H1 (cell line): ENCODE results near the gene JPH2. TPM values are rescaled to one million over a fixed set of nuclear protein-coding genes. Genes with fewer than 3 reads are reported as not detected.

Experiments used
- CTCF ChIA-PET: fragments of 300-600 bp; sonication (Branson Sonifier 250); formaldehyde crosslinking; loops from one replicate; lab custom pipeline; 2021; ENCODE audit not compliant: partially characterized antibody; lab: Charles Lee
- POLR2A ChIA-PET: fragments of 300-600 bp; sonication (Branson Sonifier 250); formaldehyde crosslinking; loops from one replicate; lab custom pipeline; 2021; ENCODE audit warnings: inconsistent platforms; ENCODE audit not compliant: partially characterized antibody; lab: Charles Lee
- DNase-seq, 2 experiments: peaks; one replicate each; pipeline versions ENCODE4 v3.0.0 to v3.0.0-alpha.2; 2010 to 2022; ENCODE audit warnings: low spot score in 2 of 2, low read depth in 1 of 2, mixed read lengths in 1 of 2
- FAIRE-seq: peaks from 2 replicates; lab custom pipeline; 2011; peaks lifted over from hg19 to GRCh38; lab: Jason Lieb, UNC
- H2AFZ ChIP-seq: 2 replicates; pipeline ENCODE4 v1.8.1; 2012; ENCODE audit warnings: low read length, inconsistent platforms
- H2AK5ac ChIP-seq: 2 replicates; pipeline ENCODE4 v1.6.1; 2013; ENCODE audit warnings: low read depth, low read length
- H2BK120ac ChIP-seq: replicated peaks from 2 replicates; pipeline ENCODE3; 2013; ENCODE audit warnings: low read depth, low read length, inconsistent platforms
- H2BK12ac ChIP-seq: 2 replicates; pipeline ENCODE4 v1.6.1; 2013; ENCODE audit warnings: low read depth, low read length
- H2BK15ac ChIP-seq: 2 replicates; pipeline ENCODE4 v1.6.1; 2013; ENCODE audit warnings: low read length
- H2BK20ac ChIP-seq: 2 replicates; pipeline ENCODE4 v1.6.1; 2013; ENCODE audit warnings: low read length
- H2BK5ac ChIP-seq: 2 replicates; pipeline ENCODE4 v1.6.1; 2013; ENCODE audit warnings: low read depth, low read length
- H3K14ac ChIP-seq: 2 replicates; pipeline ENCODE4 v1.6.1; 2013; ENCODE audit warnings: inconsistent platforms; ENCODE audit not compliant: insufficient read length
- H3K18ac ChIP-seq: 2 replicates; pipeline ENCODE4 v1.6.1; 2013; ENCODE audit warnings: low read length; ENCODE audit errors: extremely low read depth
- H3K23ac ChIP-seq: 2 replicates; pipeline ENCODE4 v1.6.1; 2013; ENCODE audit warnings: inconsistent platforms; ENCODE audit not compliant: insufficient read length
- H3K23me2 ChIP-seq: 2 replicates; pipeline ENCODE4 v1.6.1; 2013; ENCODE audit warnings: low read depth, low read length
- H3K27ac ChIP-seq: 2 replicates; pipeline ENCODE4 v1.6.1; 2011; ENCODE audit warnings: low read depth, low read length, inconsistent platforms
- H3K27me3 ChIP-seq, 4 experiments: replicated peaks in 1 of 4; 1 replicate in 1 of 4; 2 replicates in 3 of 4; pipeline versions ENCODE4 v1.6.1 to v1.8.1; 2011 to 2013; ENCODE audit warnings: low read length in 3 of 4, mild to moderate bottlenecking in 3 of 4, inconsistent platforms in 2 of 4, mixed read lengths in 2 of 4, moderate library complexity in 1 of 4; ENCODE audit not compliant: control insufficient read depth in 3 of 4, insufficient read depth in 3 of 4; ENCODE audit errors: extremely low read depth in 1 of 4
- H3K36me3 ChIP-seq, 4 experiments: 2 replicates each; pipeline versions ENCODE4 v1.6.1 to v1.8.1; 2011 to 2013; ENCODE audit warnings: mild to moderate bottlenecking in 4 of 4, low read length in 3 of 4, moderate library complexity in 2 of 4, control low read depth in 1 of 4, inconsistent platforms in 1 of 4; ENCODE audit not compliant: insufficient read depth in 4 of 4, control insufficient read depth in 2 of 4
- H3K4ac ChIP-seq: replicated peaks from 2 replicates; pipeline ENCODE3; 2013; ENCODE audit warnings: low read length, low read depth, mixed read lengths, inconsistent platforms; ENCODE audit not compliant: insufficient read length
- H3K4me1 ChIP-seq, 4 experiments: replicated peaks in 1 of 4; 1 replicate in 1 of 4; 2 replicates in 3 of 4; pipeline versions ENCODE4 v1.6.1 to v1.8.1; 2011 to 2013; ENCODE audit warnings: low read length in 3 of 4, inconsistent platforms in 2 of 4, mixed read lengths in 1 of 4; ENCODE audit not compliant: insufficient read depth in 4 of 4, control insufficient read depth in 3 of 4
- H3K4me2 ChIP-seq, 2 experiments: 2 replicates each; pipeline versions ENCODE4 v1.6.1 to v1.8.1; 2011 to 2013; ENCODE audit warnings: low read depth in 2 of 2, low read length in 2 of 2, control low read depth in 1 of 2, inconsistent platforms in 1 of 2, mild to moderate bottlenecking in 1 of 2; ENCODE audit not compliant: insufficient read depth in 1 of 2
- H3K4me3 ChIP-seq, 4 experiments: fragments of 200-600, 300-600 bp in 1 of 4; sonication (generic), shearing (Covaris generic), sonication (Bioruptor Twin) in 1 of 4; 2 replicates each; pipeline versions ENCODE4 v1.5.1 to v1.8.1; 2011 to 2016; ENCODE audit warnings: low read length in 4 of 4, low read depth in 3 of 4, control low read depth in 2 of 4, inconsistent platforms in 2 of 4, mild to moderate bottlenecking in 2 of 4, mixed read lengths in 1 of 4, moderate library complexity in 1 of 4; ENCODE audit not compliant: insufficient read depth in 2 of 4; ENCODE audit errors: extremely low read depth in 1 of 4
- H3K56ac ChIP-seq: replicated peaks from 2 replicates; pipeline ENCODE3; 2013; ENCODE audit warnings: low read depth, mild to moderate bottlenecking, mixed read lengths, low read length, inconsistent platforms; ENCODE audit not compliant: insufficient read length
- H3K79me1 ChIP-seq: 2 replicates; pipeline ENCODE4 v1.6.1; 2013; ENCODE audit warnings: low read depth, low read length, control low read depth
- H3K79me2 ChIP-seq, 2 experiments: 2 replicates each; pipeline versions ENCODE4 v1.6.1 to v1.8.1; 2012 to 2013; ENCODE audit warnings: low read length in 2 of 2, mild to moderate bottlenecking in 2 of 2, inconsistent platforms in 1 of 2; ENCODE audit not compliant: insufficient read depth in 2 of 2, control insufficient read depth in 1 of 2
- H3K9ac ChIP-seq, 4 experiments: replicated peaks in 1 of 4; 1 replicate in 1 of 4; 2 replicates in 3 of 4; pipeline versions ENCODE4 v1.6.1 to v1.8.1; 2011 to 2013; ENCODE audit warnings: low read depth in 3 of 4, low read length in 3 of 4, control low read depth in 2 of 4, mild to moderate bottlenecking in 2 of 4, moderate library complexity in 2 of 4, inconsistent platforms in 1 of 4; ENCODE audit errors: extremely low read depth in 1 of 4
- H3K9me3 ChIP-seq, 2 experiments: 2 replicates each; pipeline versions ENCODE4 v1.6.1 to v1.8.1; 2012 to 2013; ENCODE audit warnings: mild to moderate bottlenecking in 2 of 2, moderate library complexity in 2 of 2, control low read depth in 1 of 2, inconsistent platforms in 1 of 2, low read depth in 1 of 2, low read length in 1 of 2, mixed read lengths in 1 of 2; ENCODE audit not compliant: insufficient read depth in 2 of 2
- H4K20me1 ChIP-seq, 2 experiments: replicated peaks in 1 of 2; 2 replicates each; pipeline versions ENCODE3 to v1.8.1; 2011 to 2013; ENCODE audit warnings: inconsistent platforms in 2 of 2, low read length in 2 of 2, mild to moderate bottlenecking in 1 of 2; ENCODE audit not compliant: insufficient read depth in 2 of 2, control insufficient read depth in 1 of 2
- H4K5ac ChIP-seq: 2 replicates; pipeline ENCODE4 v1.6.1; 2013; ENCODE audit warnings: low read length, low read depth, mixed read lengths, inconsistent platforms; ENCODE audit not compliant: insufficient read length
- H4K8ac ChIP-seq: 2 replicates; pipeline ENCODE4 v1.8.0; 2013; ENCODE audit warnings: mild to moderate bottlenecking, moderate library complexity, low read length, inconsistent platforms; ENCODE audit not compliant: insufficient read depth; ENCODE audit errors: extremely low read depth
- H4K91ac ChIP-seq: replicated peaks from 2 replicates; pipeline ENCODE3; 2013; ENCODE audit warnings: low read length, mixed read lengths, inconsistent platforms; ENCODE audit not compliant: insufficient read length
- CHD1 ChIP-seq: IDR thresholded peaks from 2 replicates; pipeline ENCODE4 v1.6.1; 2012; ENCODE audit warnings: low read depth, low read length, improper control_type of control experiment
- CTBP2 ChIP-seq: IDR thresholded peaks from 2 replicates; pipeline ENCODE4 v1.7.0; 2011; ENCODE audit warnings: borderline replicate concordance, mild to moderate bottlenecking, moderate library complexity, mixed read lengths, low read length; ENCODE audit not compliant: insufficient read depth, insufficient read length
- EP300 ChIP-seq, 2 experiments: IDR thresholded peaks; 1 replicate in 1 of 2; 2 replicates in 1 of 2; pipeline ENCODE4 v1.6.1; 2011 to 2012; ENCODE audit warnings: low read depth in 2 of 2, low read length in 2 of 2, mild to moderate bottlenecking in 2 of 2, borderline replicate concordance in 1 of 2, inconsistent platforms in 1 of 2, moderate library complexity in 1 of 2
- EZH2 ChIP-seq: fragments of 200-600 bp; sonication (generic); IDR thresholded peaks from 2 replicates; pipeline ENCODE4 v1.7.1; 2012; ENCODE audit warnings: low read depth, mild to moderate bottlenecking, moderate library complexity, low read length, inconsistent platforms; ENCODE audit not compliant: severe bottlenecking
- FOSL1 ChIP-seq: IDR thresholded peaks from 2 replicates; pipeline ENCODE4 v1.6.1; 2011; ENCODE audit warnings: mild to moderate bottlenecking, low read depth, low read length, moderate library complexity; ENCODE audit not compliant: insufficient read depth
- GABPA ChIP-seq: IDR thresholded peaks from 2 replicates; pipeline ENCODE4 v1.6.1; 2011; ENCODE audit warnings: mild to moderate bottlenecking, low read length, moderate library complexity, borderline replicate concordance; ENCODE audit not compliant: insufficient read depth
- HDAC2 ChIP-seq, 2 experiments: fragments of 300-600 bp in 1 of 2; sonication (generic) in 1 of 2; IDR thresholded peaks; 2 replicates each; pipeline ENCODE4 v1.6.1; 2011 to 2012; ENCODE audit warnings: low read depth in 2 of 2, low read length in 2 of 2, mild to moderate bottlenecking in 2 of 2, moderate library complexity in 2 of 2, borderline replicate concordance in 1 of 2, inconsistent platforms in 1 of 2
- RXRA ChIP-seq: IDR thresholded peaks from 2 replicates; pipeline ENCODE4 v1.6.1; 2011; ENCODE audit warnings: low read depth, mild to moderate bottlenecking, low read length, moderate library complexity; ENCODE audit not compliant: insufficient read depth
- SP2 ChIP-seq: IDR thresholded peaks from 2 replicates; pipeline ENCODE4 v1.6.1; 2012; ENCODE audit warnings: mild to moderate bottlenecking, low read length, inconsistent platforms
- TBP ChIP-seq: IDR thresholded peaks from 2 replicates; pipeline ENCODE4 v1.6.1; 2011; ENCODE audit warnings: low read depth, low read length, improper control_type of control experiment
- WGBS, 2 experiments: shearing (Covaris generic) in 1 of 2; methylation state at CpG; one replicate each; pipeline versions ENCODE4 v1.1.6 to v1.1.7; 2013 to 2015; ENCODE audit warnings: low lambda C conversion rate in 2 of 2, mixed read lengths in 2 of 2, inconsistent platforms in 1 of 2, low coverage in 1 of 2, missing lambda C conversion rate in 1 of 2; ENCODE audit not compliant: insufficient replicate concordance in 2 of 2, insufficient coverage in 1 of 2, insufficient read length in 1 of 2; ENCODE audit errors: extremely low coverage in 1 of 2, missing lambda C conversion rate in 1 of 2; 5-methylcytosine and 5-hydroxymethylcytosine counted together
- polyA plus RNA-seq, 7 experiments: library from polyadenylated mRNA; depleted of rRNA in 3 of 7; stranded (reverse) in 5 of 7; unstranded in 2 of 7; fragments of >200 nt in 5 of 7; fragments of 200-250 nt in 2 of 7; gene quantifications; 1 replicate in 5 of 7; 2 replicates in 1 of 7; 4 replicates in 1 of 7; pipeline versions ENCODE4 v1.2.1 to v1.2.3, GENCODE V29; 2011 to 2013; ENCODE audit warnings: missing spikeins in 2 of 7, mixed read lengths in 2 of 7
- total RNA-seq: library from RNA; stranded (reverse); fragmentation: NEBNext Ultra II Directional; extraction: Animal tissue kit (Norgen Biotek cat#: 25700); gene quantifications from 2 replicates; pipeline ENCODE4 v1.2.1, GENCODE V29; 2021
- TF ChIP-seq, protein P1 (sequence below): IDR thresholded peaks from 2 replicates; pipeline ENCODE4 v1.6.1; 2012; ENCODE audit warnings: low read length, inconsistent platforms

Gene JPH2
- total and polyA plus RNA-seq, 2 of the 8 experiments (the other 6 are each of a cell fraction or from before 2014, with no cell fraction given), result 0.59 to 1.3 TPM

DNA sequence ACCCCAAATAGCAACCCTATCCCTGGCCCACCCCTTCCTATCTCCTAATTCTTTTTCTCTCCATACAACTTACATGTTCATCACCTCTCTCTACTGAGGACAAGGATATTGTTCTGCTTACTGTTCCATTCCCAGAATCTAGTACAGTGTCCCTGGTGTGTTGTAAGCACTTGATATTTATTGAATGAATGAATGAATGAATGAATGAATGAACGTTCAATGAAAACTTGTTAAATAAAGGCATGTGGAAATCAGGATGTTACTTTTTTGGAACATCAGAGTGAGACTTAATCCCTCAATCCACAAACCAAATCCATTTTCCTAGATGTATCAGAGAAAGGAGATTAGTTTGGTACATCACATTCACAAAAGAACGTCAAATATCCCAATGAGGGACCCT, 6.8 kb upstream of the JPH2 start:
- H3K18ac ChIP-seq, result no peak overlapping the region
- no peak overlapping the region for H4K91ac ChIP-seq
- H3K23ac ChIP-seq, result no peak overlapping the region
- no peak overlapping the region for H2AK5ac ChIP-seq
- H3K27me3 ChIP-seq, result no peaks in the 10 kb centered on the region
- H3K9me3 ChIP-seq, result no peaks in the 10 kb centered on the region
- no peak for DNase-seq
- H3K36me3 ChIP-seq, result peaks cover 5 to 23% (median 18%) of the 10 kb centered on the region in 4 experiments
- H4K8ac ChIP-seq, result no peak overlapping the region
- H3K23me2 ChIP-seq, result no peaks in the 10 kb centered on the region; the same call in 1 of the 2 replicates
- no peak overlapping the region for H2BK120ac ChIP-seq
- POLR2A ChIA-PET, result no interaction called here
- H4K5ac ChIP-seq, result no peak overlapping the region
- no peaks in the 10 kb centered on the region; the same call in 1 of the 2 replicates for H3K79me1 ChIP-seq
- H3K4me2 ChIP-seq, result no peak overlapping the region
- H2BK20ac ChIP-seq, result no peak overlapping the region
- 87% methylated on average over 2 of the region's 2 CpGs; no CpG with 5 or more reads in 1 of the 2 experiments for WGBS, 2 experiments
- peaks cover 2% of the 10 kb centered on the region in 2 experiments for H4K20me1 ChIP-seq
- H3K79me2 ChIP-seq, result no peaks in the 10 kb centered on the region; a peak in 1 of 4 replicates
- H3K27ac ChIP-seq, result no peak overlapping the region
- no peak overlapping the region for H3K14ac ChIP-seq
- H2BK15ac ChIP-seq, result no peak overlapping the region
- no peak for FAIRE-seq
- H3K9ac ChIP-seq, result no peak overlapping the region
- H3K56ac ChIP-seq, result no peak overlapping the region
- no peak overlapping the region for H2BK5ac ChIP-seq
- CTCF ChIA-PET, result interaction anchor here (17.7 kb wide), 1 partner anchor 79 kb away, joined by 512 read pairs; no protein-coding TSS in a partner anchor
- H2BK12ac ChIP-seq, result no peak overlapping the region
- H3K4me3 ChIP-seq, result no peak overlapping the region
- no peaks in the 10 kb centered on the region for H3K4me1 ChIP-seq
- H2AFZ ChIP-seq, result no peak overlapping the region
- H3K4ac ChIP-seq, result no peak overlapping the region
- no peak for TF ChIP-seq EP300 (IDR thresholded peaks at IDR 0.05; ENCODE audit: borderline replicate concordance in 1 of 2, low read depth in 2 of 2, low read length in 2 of 2)
- no peak for TF ChIP-seq CHD1
- TF ChIP-seq TBP, result no peak
- TF ChIP-seq RXRA, result no peak
- TF ChIP-seq EZH2, result no peak
- TF ChIP-seq FOSL1, result no peak
- no peak for TF ChIP-seq CTBP2
- TF ChIP-seq, protein P1, sequence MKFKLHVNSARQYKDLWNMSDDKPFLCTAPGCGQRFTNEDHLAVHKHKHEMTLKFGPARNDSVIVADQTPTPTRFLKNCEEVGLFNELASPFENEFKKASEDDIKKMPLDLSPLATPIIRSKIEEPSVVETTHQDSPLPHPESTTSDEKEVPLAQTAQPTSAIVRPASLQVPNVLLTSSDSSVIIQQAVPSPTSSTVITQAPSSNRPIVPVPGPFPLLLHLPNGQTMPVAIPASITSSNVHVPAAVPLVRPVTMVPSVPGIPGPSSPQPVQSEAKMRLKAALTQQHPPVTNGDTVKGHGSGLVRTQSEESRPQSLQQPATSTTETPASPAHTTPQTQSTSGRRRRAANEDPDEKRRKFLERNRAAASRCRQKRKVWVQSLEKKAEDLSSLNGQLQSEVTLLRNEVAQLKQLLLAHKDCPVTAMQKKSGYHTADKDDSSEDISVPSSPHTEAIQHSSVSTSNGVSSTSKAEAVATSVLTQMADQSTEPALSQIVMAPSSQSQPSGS, result no peak
- no peak for TF ChIP-seq HDAC2 (IDR thresholded peaks at IDR 0.05; ENCODE audit: borderline replicate concordance in 1 of 2, low read depth in 2 of 2, low read length in 2 of 2)
- TF ChIP-seq SP2, result no peak
- no peak for TF ChIP-seq GABPA
